ENCODE results near the gene CSN1S1.

GRCh38 chr4:69995526-69996016 lies 64.7 kb downstream of the CSN1S1 start, which contains the start of gene STATH:
- TF ChIP-seq CTCF (IDR thresholded peaks at IDR 0.05) (no peak), POLR2A (IDR thresholded peaks at IDR 0.05) (no peak), POLR2AphosphoS5 (IDR thresholded peaks at IDR 0.05) (no peak)

Measured in prostate gland (tissue), 2 donors.